GM21737 (cell line): ENCODE data around the gene GNG7.
"Not testable (repeated sequence)": the region's sequence is repeated elsewhere in the genome, so short reads cannot be mapped to it uniquely, and the experiment has no call there.

Source experiments
- ATAC-seq: cut with Tn5 transposase; IDR thresholded peaks from one replicate; pipeline ENCODE4 v1.9.1; 2021; ENCODE audit warnings: mild to moderate bottlenecking, moderate library complexity; ENCODE audit not compliant: unreplicated experiment

Gene GNG7

DNA sequence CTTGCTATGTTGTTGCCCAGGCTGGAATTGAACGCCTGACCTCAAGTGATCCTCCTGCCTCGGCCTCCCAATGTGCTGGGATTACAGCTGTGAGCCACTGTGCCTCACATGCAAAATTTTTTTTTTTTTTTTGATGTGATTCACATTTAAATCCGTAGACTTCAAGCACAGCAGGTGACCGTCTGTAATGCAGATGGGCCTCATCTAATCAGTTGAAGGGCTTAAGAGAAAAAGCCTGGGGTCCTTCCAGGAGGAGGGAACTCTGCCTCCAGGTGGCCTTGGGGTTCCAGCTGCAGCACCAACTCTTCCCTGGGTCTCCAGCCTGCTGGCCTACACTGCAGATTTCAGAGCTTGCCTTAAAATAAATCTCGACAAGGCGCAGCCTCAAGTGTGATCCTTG is 183.0 kb downstream of the GNG7 start:
- no peak for ATAC-seq

DNA sequence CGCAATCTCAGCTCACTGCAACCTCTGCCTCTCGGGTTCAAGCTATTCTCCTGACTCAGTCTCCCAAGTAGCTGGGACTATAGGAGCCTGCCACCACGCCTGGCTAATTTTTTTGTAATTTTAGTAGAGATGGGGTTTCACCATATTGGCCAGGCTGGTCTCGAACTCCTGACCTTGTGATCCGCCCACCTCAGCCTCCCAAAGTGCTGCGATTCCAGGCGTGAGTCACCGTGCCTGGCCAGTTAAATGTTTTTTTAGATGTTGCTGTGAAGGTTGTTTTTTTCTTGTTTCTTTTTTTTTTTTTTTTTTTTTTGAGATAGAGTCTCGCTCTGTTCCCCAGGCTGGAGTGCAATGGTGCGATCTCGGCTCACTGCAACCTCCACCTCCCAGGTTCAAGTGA is 183.6 kb downstream of the GNG7 start:
- not testable (repeated sequence) for ATAC-seq

DNA sequence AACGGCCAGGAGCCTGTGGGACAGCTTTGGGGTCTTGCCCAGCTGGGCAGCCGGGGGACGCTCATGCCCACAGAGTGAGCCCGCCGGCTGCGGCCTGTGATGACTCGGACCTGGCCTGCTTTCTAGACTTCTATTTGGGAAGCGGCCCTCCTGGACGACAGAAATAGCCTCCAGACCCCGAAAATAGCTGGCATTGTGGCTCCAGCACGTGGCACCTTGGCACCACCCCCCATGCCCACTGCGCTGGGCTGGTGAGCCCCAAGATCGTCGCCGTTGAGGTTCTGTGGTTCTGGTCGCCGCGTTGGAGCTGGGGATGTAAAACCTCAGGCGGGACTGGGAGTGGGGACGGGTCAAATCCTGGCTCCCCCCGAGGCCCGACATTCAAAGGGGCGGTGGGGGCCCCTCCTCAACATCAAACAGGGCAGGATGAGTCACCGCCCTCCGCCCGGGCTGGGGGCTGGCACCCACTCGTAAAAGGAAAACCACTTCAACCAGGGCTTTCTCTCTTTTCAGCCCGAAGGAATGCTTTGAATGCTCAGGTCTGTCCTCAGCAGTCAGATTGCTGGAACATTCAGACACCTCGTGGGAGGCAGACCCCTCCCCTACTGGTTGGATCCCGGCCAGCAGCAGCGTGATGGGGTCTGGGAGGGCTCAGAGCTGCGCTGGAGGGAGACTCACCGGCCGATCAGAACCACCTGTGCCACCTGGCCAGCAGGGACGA is 184.5 kb downstream of the GNG7 start:
- ATAC-seq: no peak

DNA sequence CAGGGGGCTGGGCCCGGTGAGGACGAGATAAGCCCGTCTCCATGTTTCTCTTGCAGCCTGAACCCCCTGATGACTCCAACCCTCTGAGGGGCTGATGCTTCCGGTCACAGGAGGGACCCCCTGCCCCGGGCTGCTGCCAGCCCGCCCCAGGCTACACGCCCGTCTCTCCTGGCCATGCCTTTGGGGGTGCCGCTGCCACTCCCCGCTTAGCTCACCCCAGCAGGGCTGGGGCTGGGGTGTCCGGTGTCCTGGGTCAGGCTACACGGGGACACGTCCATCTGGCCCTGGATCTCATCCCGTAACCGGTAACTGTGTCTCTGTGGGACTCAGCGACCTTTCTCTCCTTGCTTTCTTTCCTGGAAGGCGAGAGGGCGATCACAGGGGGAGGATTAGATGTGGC is 185.8 kb downstream of the GNG7 start:
- no peak for ATAC-seq

DNA sequence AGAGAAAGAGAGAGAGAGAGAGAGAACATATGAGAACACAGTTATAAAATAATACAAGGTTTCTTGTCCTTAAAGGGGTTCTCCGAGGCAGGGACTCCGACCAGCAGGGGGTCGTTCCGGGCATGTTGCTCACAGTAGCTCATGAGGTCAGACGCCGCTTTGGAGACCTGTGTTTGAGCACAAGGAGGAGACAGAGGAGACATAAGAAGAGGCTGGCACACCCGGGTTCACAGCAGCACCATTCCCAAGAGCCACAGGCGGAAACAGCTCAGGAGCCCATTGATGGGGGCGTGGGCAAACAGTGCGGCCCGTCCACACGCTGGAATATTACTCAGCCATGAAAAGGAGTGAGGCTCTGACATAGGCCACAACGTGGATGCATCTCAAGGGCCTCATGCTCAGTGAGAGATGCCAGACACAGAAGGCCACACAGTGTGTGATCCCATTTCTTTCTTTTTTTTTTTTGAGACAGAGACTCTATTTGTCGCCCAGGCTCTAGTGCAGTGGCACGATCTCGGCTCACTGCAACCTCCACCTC is 187.4 kb downstream of the GNG7 start:
- no peak for ATAC-seq

DNA sequence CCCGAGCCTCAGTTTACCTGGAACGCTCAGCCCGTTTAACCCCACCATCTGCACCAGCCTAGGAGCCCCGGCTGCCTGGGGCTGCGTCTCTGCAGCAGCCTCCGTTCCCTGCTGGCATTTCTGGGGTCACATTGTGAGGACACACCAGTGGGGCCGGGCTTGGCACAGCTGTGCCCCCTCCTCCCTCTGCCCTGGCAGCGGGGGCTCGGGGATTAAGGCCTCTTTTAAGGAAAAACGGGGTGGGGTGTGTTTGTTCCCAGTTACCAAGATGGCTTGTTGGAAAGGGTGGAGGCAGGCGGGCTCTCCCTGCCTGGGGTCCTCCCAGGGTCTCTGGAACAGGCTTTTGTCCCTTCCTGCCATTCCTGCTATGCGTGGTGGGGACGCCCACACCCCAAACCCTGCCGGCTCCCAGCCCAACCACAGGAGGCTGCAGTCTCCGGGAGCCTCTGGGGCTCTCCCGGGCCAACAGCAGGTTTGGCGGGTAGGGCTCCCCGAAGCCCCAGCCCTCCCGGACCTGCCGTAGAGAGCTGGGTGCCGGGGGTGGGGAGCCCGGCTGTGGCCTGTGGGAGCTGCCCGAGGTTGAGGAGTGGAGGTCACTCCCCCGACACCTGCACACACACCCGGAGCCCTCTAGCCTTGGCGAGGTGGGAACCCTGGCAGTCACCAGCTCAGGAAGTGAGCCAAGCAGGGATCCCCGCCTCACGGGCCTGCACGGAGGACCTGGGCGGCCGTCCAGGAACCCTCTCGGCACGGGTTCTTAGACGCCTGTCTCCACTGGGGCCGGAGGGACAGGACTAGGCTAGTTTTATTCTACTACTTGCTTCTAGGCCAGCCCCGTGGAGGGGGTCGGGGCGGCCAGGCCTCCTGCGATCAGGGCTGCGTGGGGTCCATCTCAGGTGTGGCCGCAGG is 189.7 kb downstream of the GNG7 start:
- no peak for ATAC-seq

DNA sequence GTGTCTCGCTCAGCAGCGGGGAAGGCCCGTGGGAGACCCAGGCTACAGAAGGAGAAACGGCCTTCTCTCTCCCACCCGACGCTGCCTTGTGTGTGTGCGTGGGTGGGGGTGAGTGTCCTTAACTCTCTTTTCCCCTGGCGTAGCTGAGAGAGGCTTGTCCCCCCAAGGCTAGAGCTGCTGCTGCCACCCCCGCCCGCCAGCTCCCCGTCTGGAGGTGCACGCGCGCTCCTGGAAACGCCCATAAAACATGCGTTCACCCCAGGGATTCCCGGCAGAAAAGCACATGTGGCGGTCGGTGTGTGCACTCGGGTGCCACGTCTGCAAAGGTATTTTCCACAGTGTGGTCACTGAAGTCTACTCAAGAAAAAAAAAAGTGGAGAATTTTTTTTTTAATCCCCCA is 190.5 kb downstream of the GNG7 start:
- no peak for ATAC-seq

DNA sequence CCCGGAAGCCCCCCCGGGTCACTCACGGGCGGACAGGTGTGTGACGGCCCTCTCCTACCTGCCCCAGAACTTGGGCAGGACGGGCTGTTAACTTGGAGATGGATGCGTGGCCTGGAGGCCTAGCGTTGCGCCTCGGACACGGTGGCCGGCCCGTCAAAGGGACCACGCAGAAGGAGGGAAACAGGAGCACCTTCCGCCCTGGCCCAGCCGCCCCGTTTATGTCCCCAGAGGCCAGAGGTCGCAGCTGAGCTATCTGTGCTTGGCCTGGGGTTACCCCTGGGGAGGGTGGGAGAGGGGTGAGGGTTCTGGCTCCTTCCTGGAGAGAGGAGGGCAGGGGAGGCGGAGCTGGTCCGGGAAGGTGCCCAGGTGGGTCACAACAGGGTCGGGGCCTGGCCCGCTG is 190.9 kb downstream of the GNG7 start:
- ATAC-seq: no peak

DNA sequence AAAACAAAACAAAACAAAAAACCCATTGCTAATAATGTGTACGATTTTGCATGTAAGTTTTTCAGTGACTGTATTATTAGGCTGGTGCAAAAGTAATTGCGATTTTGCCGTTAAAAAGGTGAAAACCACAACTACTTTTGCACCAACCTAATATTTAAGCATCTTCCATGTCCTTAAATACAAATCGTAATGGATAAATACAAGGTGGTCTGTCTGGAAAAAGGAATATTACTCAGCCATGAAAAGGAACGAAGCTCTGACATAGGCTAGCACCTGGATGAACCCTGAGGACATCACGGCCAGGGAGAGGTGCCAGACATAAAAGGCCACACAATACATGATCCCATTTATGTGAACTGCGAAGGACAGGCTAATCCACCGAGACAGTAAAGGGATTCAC is 193.4 kb downstream of the GNG7 start:
- ATAC-seq: no peak

DNA sequence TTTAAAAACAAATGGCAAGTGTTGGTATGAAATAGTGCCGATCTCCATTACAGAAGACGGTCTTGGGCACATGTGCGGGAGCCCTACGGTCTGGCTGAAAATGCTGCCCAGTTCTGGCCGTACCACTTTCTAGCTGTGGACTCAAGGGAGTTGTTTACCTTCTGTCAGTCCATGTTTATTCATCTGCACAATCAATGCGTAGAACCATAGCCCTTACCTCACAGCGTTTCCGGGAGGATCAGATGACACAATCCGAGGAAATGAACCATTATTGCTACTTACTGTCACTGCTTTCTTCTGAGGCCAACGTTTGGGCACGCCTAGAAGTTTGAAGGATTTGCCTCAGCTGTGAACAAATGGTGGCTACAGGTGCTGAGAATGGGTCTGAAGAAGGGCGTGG is 195.4 kb downstream of the GNG7 start:
- no peak for ATAC-seq

DNA sequence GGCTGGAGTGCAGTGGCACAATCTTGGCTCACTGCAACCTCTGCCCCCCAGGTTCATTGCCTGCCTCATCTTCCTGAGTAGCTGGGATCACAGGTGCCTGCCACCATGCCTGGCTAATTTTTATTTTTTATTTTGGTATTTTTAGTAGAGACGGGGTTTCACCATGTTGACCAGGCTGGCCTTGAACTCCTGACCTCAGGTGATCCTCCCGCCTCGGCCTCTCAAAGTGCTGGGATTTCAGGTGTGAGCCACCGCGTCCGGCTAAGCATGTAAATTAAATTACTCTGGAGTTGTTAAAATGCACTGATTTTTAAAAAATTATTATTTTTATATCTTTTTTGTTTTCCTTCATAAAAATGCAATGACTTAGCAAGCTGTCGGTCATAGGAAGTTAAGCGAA is 195.8 kb downstream of the GNG7 start:
- not testable (repeated sequence) for ATAC-seq

DNA sequence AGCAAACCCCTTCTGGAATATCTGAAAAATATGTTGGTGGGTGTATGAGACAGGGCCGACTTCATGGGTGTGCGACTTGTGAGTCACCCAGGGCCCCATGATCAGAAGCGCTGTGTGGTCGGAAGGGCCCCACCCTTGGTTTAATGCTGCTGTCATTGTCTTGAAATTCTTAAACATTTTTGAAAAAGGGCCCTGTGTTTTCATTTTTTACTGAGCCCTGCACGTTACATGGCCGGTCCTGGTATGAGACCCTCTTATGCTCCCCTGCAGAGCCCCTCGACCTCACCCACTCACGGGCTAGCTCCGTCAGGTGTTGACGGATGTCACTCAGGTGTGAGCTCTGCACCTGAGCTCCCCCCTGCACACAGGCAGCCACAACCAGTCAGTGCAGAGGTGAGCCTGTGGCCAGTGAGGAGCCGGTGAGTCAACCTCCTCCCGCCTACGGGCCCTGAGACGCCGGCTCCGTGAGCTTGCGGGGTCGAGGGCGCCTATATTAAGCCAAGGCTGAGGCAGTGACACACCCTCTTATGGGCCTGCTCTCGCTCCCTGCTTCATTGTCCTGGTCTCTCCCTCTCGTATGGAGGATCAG is 198.9 kb downstream of the GNG7 start:
- ATAC-seq: no peak

DNA sequence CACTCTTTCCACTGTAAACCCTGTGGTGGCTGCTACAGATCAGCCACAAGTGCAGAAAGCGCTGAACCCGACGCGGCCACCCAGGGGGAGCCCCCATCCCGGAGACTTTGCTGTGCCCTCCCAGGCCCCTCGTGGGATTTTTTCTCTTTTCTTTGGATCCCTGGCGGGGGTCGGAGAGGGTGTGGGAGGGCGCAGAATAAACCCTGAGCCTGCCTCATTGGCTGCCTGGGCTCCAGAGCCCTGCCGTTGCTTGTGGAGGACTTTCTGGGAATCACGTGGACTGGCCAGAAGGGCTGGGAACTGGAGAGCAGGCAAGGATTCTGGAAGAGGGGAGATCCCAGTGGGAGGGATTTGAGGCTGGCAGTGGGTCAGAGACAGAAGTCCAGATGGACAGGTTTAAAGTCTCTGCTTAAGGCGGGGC is 201.6 kb downstream of the GNG7 start:
- ATAC-seq: no peak

DNA sequence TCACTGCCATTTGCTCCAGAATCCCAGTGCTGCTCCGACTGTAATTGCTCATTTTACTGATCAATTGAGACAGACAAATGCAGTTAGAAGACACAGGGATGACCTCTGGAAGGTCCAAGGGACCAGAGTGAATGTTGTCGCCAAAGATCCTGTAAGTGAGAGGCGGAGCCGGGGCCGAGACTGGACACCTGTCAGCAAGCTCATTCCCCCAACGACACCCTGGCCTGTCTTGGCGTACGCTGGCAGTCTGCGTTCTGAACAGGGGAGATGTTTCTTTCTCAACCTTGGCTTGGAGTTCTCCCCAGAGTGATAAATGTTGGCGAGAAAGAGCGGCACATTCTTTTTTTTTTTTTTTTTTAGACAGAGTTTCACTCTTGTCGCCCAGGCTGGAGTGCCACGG is 202.3 kb downstream of the GNG7 start:
- ATAC-seq: no peak

DNA sequence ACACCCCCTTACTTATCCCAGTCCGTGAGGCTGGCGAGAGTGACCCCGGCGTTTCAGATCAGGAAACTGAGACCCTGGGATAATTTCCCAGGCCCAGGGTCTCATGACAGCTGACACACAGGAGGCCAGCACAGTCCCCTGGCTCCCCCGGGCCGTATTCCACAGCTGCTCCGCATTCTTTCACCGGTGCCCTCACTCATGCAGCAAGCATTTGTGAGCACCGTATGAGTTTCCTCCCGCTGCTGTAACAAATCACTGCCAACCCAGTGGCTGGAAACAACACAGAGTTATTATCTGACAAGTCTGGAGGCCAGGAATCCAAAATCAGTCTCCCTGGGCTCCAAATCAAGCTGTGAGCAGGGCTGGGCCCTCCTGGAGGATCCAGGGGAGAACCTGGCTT is 205.3 kb downstream of the GNG7 start:
- ATAC-seq: no peak

DNA sequence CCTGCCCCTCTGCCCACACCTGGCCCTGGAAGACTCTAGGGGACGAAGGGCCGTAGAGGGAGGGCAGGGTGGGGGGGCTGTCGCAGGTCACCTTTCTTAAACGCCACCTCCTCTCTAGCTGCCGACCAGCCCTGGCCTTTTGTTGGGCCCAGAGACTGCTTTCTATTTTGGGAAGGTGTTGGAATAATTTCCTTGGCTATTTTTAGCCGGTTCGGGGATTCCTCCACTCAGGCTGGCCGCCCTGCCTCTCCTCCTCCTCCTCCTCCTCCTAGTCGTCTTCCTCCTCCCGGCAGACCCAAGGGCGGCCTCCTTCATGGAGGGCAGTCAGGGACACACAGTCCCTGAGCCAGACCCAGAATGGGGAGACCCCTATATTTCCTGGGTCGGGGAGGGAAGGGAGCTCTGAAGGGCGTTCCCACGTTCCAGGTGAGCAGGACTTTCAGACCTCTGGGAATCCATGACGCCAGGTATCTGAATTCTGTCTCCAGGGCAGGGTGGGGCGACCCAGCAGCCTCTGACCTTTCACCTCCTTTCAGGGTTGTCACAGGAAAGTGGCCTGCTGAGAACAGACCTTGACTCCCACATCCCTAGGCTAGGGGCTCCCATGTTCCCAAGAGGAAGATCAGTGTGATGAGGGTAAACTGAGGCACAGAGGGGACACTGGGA is 206.7 kb downstream of the GNG7 start:
- no peak for ATAC-seq

DNA sequence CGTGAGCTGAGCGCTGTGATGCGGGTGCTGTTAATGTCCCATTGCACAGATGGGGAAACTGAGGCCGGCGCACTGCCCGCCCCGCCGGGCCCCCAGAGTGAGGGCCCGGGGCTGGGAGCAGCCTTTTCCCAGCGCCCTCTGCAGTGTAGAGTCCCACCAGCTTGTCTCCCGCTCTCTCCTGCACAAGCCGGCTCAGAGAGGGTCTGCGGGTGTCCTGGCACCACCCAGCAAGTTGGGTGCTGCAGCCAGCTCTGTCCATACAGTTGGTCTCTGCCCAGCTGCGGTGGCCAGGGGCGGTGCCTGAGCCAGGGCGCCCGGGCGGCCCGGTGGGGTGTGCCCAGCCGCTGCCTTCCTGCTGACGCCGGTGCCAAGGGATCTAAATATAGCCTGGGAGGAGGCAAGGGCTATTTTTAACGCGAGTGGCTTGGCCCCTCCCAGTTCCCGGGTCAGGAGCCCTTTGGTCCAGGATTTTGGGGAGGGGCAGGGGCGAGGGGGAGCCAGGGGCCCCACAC is 207.3 kb downstream of the GNG7 start:
- no peak for ATAC-seq

DNA sequence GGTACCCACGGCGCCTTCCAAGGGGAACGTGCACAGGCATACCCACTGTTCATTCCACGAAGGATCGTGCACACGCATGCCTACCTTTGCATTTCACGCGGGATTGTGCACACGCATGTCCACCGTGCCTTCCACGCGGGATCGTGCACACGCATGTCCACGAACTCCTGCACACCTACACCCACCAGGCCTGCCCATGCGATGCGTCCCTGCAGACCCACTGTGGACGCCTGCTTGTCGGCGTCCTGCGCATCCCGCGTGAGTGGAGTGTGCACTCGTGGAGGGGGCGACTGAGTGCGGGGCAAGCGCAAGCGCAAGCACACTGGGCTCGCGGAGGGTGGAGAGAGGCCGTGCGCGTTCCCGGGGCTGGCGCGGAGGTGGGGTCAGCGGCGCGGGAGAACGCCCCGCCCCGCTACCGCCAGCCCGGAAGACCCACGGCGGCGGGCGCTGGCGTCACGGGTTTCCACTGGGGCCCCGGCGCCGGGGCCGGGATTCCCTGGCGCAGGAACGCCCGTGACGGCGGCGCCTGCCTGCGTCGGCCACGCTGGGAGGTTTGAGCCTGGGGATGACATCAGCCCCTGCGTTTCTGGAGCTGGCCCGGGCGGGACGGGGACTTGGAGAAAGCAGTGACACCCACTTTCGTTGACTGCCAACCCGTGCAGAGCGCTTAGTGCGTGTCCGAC is 207.9 kb downstream of the GNG7 start:
- ATAC-seq: no peak

DNA sequence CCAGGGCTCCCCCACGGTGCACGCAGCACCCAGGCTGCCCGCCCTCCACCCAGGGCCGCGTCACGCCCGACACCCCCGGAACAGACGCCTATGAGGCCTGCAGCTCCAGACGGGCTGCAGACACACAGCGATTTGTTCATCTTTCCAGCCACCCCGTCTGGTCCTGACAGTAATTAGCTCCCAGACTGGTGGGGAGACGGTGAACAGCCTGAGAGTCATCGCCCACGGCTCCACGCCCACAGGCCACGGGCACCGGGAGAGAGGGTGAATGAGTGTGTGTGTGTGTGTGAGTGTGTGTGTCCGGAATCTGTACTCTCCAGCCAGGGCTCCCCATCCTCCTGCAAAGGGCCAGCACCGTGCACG is 208.4 kb downstream of the GNG7 start:
- no peak for ATAC-seq

DNA sequence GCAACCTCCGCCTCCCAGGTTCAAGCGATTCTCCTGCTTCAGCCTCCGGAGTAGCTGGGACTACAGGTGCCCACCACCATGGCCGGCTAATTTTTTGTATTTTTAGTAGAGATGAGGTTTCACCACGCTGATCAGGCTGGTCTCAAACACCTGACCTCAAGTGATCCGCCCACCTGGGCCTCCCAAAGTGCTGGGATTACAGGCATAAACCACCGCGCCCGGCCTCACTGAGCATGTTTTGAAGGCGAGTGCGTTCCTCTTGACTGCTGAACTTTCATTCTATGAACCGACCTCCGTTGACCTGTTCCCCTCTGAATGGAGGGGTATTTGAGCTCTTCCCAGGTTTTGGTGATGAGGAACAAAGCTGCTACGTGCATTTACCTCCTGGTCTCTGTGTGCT is 209.0 kb downstream of the GNG7 start:
- not testable (repeated sequence) for ATAC-seq
